ENCODE data around the gene FGFR4.
A peak's percentile ranks its signal among the peaks of the same experiment; 100 is the strongest.

FGFR4 gene

DNA sequence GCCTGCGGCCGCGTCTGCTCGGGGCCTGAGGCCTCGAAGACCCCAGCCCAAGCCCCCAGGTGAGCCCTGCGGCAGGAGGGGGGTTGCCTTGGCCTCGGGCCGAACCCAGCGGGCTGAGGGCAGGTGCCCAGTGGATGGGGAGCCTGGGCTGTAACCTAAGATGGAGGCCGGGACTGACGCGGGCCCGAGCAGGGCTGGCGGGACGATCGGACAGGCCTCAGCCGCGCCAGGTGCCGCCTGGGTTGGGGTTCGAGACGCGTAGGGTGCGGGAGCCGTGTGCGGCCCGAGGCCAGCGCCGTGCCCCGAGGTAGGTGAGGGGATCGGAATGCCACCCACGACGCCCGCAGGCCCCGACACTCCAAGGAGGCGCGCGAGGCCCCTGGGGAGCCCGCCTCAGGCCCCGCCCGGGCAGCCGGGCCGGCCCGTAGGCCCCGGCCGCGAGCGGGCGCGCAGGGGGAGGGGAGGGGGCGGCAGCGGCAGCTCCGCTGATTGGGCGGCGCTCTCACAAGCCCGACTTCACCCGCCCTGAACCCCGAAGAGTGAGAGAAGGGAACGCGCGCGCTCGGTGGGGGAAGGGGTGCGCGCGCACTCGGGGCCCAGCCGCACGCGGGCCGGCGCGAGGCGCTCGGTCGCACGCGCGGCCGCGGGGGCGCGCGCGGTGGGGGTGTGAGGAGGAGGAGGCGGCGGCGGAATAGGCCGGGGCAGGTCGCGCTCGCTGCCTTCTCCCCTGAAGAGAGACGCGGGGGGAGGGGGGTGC is 46.6 kb downstream of the FGFR4 start, which contains the start of gene NSD1:
NSD1 (plus strand) TSS at position 678 of the 757 bp plus-strand sequence. CDS start 1,331 bp downstream, outside the sequence.
- DNase-seq (ENCODE audit: low spot score) (peak; percentile 74), ATAC-seq (ENCODE audit: low read depth) (peak; percentile 39)
- peaks cover 34% of the 10 kb centered on the region for H3K36me3 ChIP-seq (ENCODE audit: low read depth)
- no peaks in the 10 kb centered on the region for H3K27me3 ChIP-seq (ENCODE audit: insufficient read depth, poor library complexity, severe bottlenecking)
- H3K4me3 ChIP-seq (ENCODE audit: severe bottlenecking): peak within 1 kb of the TSS; percentile 51
- H3K9me3 ChIP-seq (ENCODE audit: severe bottlenecking): no peaks in the 10 kb centered on the region
- H3K4me1 ChIP-seq (ENCODE audit: insufficient read depth, poor library complexity, severe bottlenecking): peaks cover 28% of the 10 kb centered on the region
- peak within 1 kb of the TSS; percentile 57 for H3K27ac ChIP-seq (ENCODE audit: poor library complexity, severe bottlenecking)
- TF ChIP-seq, protein P1, sequence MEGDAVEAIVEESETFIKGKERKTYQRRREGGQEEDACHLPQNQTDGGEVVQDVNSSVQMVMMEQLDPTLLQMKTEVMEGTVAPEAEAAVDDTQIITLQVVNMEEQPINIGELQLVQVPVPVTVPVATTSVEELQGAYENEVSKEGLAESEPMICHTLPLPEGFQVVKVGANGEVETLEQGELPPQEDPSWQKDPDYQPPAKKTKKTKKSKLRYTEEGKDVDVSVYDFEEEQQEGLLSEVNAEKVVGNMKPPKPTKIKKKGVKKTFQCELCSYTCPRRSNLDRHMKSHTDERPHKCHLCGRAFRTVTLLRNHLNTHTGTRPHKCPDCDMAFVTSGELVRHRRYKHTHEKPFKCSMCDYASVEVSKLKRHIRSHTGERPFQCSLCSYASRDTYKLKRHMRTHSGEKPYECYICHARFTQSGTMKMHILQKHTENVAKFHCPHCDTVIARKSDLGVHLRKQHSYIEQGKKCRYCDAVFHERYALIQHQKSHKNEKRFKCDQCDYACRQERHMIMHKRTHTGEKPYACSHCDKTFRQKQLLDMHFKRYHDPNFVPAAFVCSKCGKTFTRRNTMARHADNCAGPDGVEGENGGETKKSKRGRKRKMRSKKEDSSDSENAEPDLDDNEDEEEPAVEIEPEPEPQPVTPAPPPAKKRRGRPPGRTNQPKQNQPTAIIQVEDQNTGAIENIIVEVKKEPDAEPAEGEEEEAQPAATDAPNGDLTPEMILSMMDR (IDR thresholded peaks at IDR 0.05; ENCODE audit: poor library complexity, severe bottlenecking): no peak

DNA sequence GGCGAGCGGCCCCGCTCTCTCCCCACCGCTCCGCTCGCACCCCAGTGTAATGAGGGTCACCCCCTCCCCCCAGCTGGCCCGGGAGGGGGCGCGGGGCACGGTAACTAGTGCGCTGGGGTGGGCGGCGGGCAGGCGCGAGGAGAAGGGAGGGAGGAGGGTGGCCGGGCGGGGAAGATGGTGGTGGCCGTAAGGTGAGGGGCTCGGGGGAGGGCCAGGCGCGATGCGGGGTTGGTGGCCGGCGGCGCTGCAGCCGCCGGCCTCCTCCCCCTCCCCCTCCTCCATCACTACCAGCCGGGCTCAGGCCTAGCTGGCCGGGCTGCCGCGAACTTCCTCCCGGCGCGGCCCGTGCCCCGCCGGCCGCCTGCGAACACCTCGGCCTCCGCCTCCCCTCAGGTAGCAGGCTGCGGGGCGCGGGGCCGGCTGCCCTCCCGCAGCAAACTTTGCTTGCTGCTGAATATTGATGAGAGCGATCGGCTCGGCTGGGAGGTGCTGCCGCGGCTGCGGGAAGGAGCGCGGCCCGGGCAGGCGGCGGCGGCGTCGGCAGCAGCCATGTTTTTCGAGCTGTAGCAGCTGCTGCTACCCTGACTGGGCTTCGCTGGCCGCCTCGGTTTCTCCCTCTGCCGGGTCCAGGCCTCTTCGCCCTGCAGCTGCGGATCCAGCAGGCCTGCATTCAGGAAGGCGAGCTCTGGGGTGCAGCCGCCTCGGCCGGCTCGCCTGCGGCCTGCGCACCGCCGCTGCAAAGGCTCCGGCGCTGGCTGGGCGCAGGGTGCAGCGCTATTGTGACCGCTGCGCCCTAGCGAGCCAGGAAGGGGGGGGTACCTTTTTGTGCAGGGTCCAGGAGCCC is 47.4 kb downstream of the FGFR4 start:
- Histone ChIP-seq H3K27me3 (ENCODE audit: insufficient read depth, poor library complexity, severe bottlenecking) (no peaks in the 10 kb centered on the region), H3K27ac (ENCODE audit: poor library complexity, severe bottlenecking) (peak overlapping the region; percentile 57), H3K4me3 (ENCODE audit: severe bottlenecking) (peak overlapping the region; percentile 51), H3K9me3 (ENCODE audit: severe bottlenecking) (no peaks in the 10 kb centered on the region), H3K36me3 (ENCODE audit: low read depth) (peaks cover 42% of the 10 kb centered on the region), H3K4me1 (ENCODE audit: insufficient read depth, poor library complexity, severe bottlenecking) (peaks cover 28% of the 10 kb centered on the region)
- peak; percentile 70 for DNase-seq (ENCODE audit: low spot score)
- TF ChIP-seq, protein P1 (IDR thresholded peaks at IDR 0.05; ENCODE audit: poor library complexity, severe bottlenecking): no peak
- ATAC-seq (ENCODE audit: low read depth): peak; percentile 61

DNA sequence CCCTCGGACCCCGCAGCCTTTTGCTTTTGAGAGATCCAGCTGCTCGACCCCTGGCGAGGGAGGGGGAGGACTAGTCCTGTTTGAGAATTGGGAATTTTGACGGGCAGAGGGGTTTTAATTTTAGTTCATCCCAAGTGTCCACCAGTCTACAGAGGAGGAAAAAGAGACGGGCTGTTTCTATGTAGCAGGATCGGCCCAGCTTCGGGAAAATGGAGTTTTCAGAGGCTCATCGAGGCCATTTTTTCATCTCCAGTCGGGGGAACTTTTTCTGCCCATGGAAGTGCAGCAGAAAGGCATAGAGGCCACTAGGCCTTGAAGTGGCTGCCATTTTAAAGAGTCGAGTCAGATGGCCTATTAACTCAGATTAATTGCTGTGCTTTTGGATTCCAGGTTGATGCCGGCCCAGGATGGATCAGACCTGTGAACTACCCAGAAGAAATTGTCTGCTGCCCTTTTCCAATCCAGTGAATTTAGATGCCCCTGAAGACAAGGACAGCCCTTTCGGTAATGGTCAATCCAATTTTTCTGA is 48.0 kb downstream of the FGFR4 start:
- 0 out of 3 replicates have a peak, but pooled peaks have one; percentile 0 for ATAC-seq (ENCODE audit: low read depth)
- TF ChIP-seq, protein P1 (IDR thresholded peaks at IDR 0.05; ENCODE audit: poor library complexity, severe bottlenecking): no peak
- peak overlapping the region; percentile 57 for H3K27ac ChIP-seq (ENCODE audit: poor library complexity, severe bottlenecking)
- no peaks in the 10 kb centered on the region for H3K27me3 ChIP-seq (ENCODE audit: insufficient read depth, poor library complexity, severe bottlenecking)
- H3K4me3 ChIP-seq (ENCODE audit: severe bottlenecking): peak overlapping the region; percentile 51
- peaks cover 46% of the 10 kb centered on the region for H3K36me3 ChIP-seq (ENCODE audit: low read depth)
- no peaks in the 10 kb centered on the region for H3K9me3 ChIP-seq (ENCODE audit: severe bottlenecking)
- DNase-seq (ENCODE audit: low spot score): peak; percentile 13
- peaks cover 28% of the 10 kb centered on the region for H3K4me1 ChIP-seq (ENCODE audit: insufficient read depth, poor library complexity, severe bottlenecking)

DNA sequence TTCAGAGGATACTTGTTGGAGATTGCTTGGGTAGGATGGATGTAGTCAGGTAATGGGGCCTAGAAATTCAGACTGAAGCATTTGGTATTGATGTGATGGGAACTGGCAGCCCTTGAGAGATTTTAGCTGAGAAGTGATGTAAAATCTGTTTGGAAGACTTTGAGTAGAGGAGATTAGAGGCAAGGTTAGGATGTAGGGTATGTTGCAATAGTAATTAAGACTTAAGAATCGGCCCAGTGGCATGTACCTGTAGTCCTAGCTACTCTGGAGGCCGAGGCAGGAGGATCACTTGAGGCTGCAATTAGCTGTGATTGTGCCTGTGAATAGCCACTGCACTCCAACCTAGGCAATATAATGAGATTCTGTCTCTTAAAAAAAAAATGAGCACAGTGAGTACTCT is 53.6 kb downstream of the FGFR4 start:
- TF ChIP-seq, protein P1 (IDR thresholded peaks at IDR 0.05; ENCODE audit: poor library complexity, severe bottlenecking): no peak
- ATAC-seq (ENCODE audit: low read depth) (no peak), DNase-seq (ENCODE audit: low spot score) (no peak)

More for the DNA sequence above, 53.6 kb downstream of the FGFR4 start:
- Histone ChIP-seq H3K36me3 (ENCODE audit: low read depth) (peaks cover 95% of the 10 kb centered on the region), H3K27me3 (ENCODE audit: insufficient read depth, poor library complexity, severe bottlenecking) (no peaks in the 10 kb centered on the region), H3K4me1 (ENCODE audit: insufficient read depth, poor library complexity, severe bottlenecking) (peaks cover 23% of the 10 kb centered on the region), H3K4me3 (ENCODE audit: severe bottlenecking) (no peak overlapping the region), H3K27ac (ENCODE audit: poor library complexity, severe bottlenecking) (no peak overlapping the region), H3K9me3 (ENCODE audit: severe bottlenecking) (no peaks in the 10 kb centered on the region)

Measured in RWPE2 (cell line).